Body of pancreas (tissue), 4 donors: Measurements from ENCODE around the gene MPZL3.

Experiments used
- CTCF ChIP-seq, 7 experiments: fragments of 450-650 bp in 4 of 7; fragments of 200-600 bp in 3 of 7; sonication (generic) in 3 of 7; IDR thresholded peaks; one replicate each; pipeline ENCODE4 v1.5.1; 2016 to 2019; ENCODE audit warnings: antibody characterized with exemption in 7 of 7
- POLR2A ChIP-seq, 3 donors: fragments of 450-650 bp; IDR thresholded peaks; one replicate each; pipeline ENCODE4 v1.6.1; 2016; ENCODE audit warnings: antibody characterized with exemption in 3 of 3, mild to moderate bottlenecking in 2 of 3

GRCh38 chr11:118247041-118247440 is 5.1 kb downstream of the MPZL3 start:
- TF ChIP-seq POLR2A (IDR thresholded peaks at IDR 0.05) (no peak), CTCF (IDR thresholded peaks at IDR 0.05) (no peak)
